Mesenchymal stem cell (in vitro differentiated cells and primary cell): Measurements from ENCODE around the gene LYSMD3.

Source experiments
- DNase-seq: peaks from one replicate; pipeline ENCODE4 v3.0.0-alpha.2; 2013
- H2AFZ ChIP-seq: one replicate; pipeline ENCODE4 v1.6.1; 2013; ENCODE audit warnings: low read depth, mild to moderate bottlenecking, control low read depth, inconsistent platforms, low read length, moderate library complexity
- H2AK5ac ChIP-seq: 2 replicates; pipeline ENCODE4 v1.6.1; 2013; ENCODE audit warnings: low read length, moderate library complexity, mild to moderate bottlenecking, inconsistent platforms; ENCODE audit not compliant: severe bottlenecking
- H2BK120ac ChIP-seq: one replicate; pipeline ENCODE4 v1.6.1; 2013; ENCODE audit warnings: low read depth, mild to moderate bottlenecking, inconsistent platforms, low read length, moderate library complexity
- H2BK12ac ChIP-seq, 2 experiments: one replicate each; pipeline ENCODE4 v1.6.1; 2013; ENCODE audit warnings: inconsistent platforms in 2 of 2, low read length in 2 of 2, mild to moderate bottlenecking in 2 of 2, moderate library complexity in 2 of 2, control low read depth in 1 of 2
- H2BK15ac ChIP-seq: one replicate; pipeline ENCODE4 v1.6.1; 2013; ENCODE audit warnings: mild to moderate bottlenecking, low read depth, inconsistent platforms; ENCODE audit not compliant: poor library complexity, severe bottlenecking
- H2BK5ac ChIP-seq: 2 replicates; pipeline ENCODE4 v1.6.1; 2013; ENCODE audit warnings: low read depth, mild to moderate bottlenecking, low read length, control low read depth, inconsistent platforms; ENCODE audit not compliant: poor library complexity, severe bottlenecking
- H3K14ac ChIP-seq, 2 experiments: one replicate each; pipeline ENCODE4 v1.6.1; 2013; ENCODE audit warnings: inconsistent platforms in 2 of 2, low read length in 2 of 2, control low read depth in 1 of 2, mild to moderate bottlenecking in 1 of 2, moderate library complexity in 1 of 2
- H3K18ac ChIP-seq, 2 experiments: one replicate each; pipeline ENCODE4 v1.6.1; 2013; ENCODE audit warnings: inconsistent platforms in 2 of 2, low read length in 2 of 2, control low read depth in 1 of 2, low read depth in 1 of 2, mild to moderate bottlenecking in 1 of 2
- H3K23ac ChIP-seq, 2 experiments: one replicate each; pipeline ENCODE4 v1.6.1; 2013; ENCODE audit warnings: inconsistent platforms in 2 of 2, low read length in 2 of 2, mild to moderate bottlenecking in 2 of 2, moderate library complexity in 2 of 2, control low read depth in 1 of 2
- H3K27ac ChIP-seq: 2 replicates; pipeline ENCODE4 v1.5.1; 2013; ENCODE audit warnings: mild to moderate bottlenecking, moderate library complexity, low read length, control low read depth, inconsistent platforms; ENCODE audit not compliant: poor library complexity, severe bottlenecking
- H3K27me3 ChIP-seq, 2 experiments: 2 replicates each; pipeline versions ENCODE4 v1.6.1 to v1.7.0; 2013; ENCODE audit warnings: low read length in 2 of 2, mild to moderate bottlenecking in 2 of 2, moderate library complexity in 2 of 2, control low read depth in 1 of 2, inconsistent platforms in 1 of 2; ENCODE audit not compliant: control insufficient read depth in 1 of 2, insufficient read depth in 1 of 2
- H3K36me3 ChIP-seq, 2 experiments: 2 replicates each; pipeline versions ENCODE4 v1.6.1 to v1.7.0; 2013; ENCODE audit warnings: low read length in 2 of 2, control low read depth in 1 of 2, inconsistent platforms in 1 of 2, low read depth in 1 of 2, mild to moderate bottlenecking in 1 of 2; ENCODE audit not compliant: insufficient read depth in 2 of 2, control insufficient read depth in 1 of 2
- H3K4ac ChIP-seq, 2 experiments: one replicate each; pipeline ENCODE4 v1.6.1; 2013; ENCODE audit warnings: inconsistent platforms in 2 of 2, low read length in 2 of 2, mild to moderate bottlenecking in 2 of 2, moderate library complexity in 2 of 2, control low read depth in 1 of 2, low read depth in 1 of 2
- H3K4me1 ChIP-seq: 2 replicates; pipeline ENCODE4 v1.6.1; 2013; ENCODE audit warnings: low read depth, low read length, control low read depth; ENCODE audit not compliant: control insufficient read depth, insufficient read depth
- H3K4me2 ChIP-seq: 2 replicates; pipeline ENCODE4 v1.6.1; 2013; ENCODE audit warnings: low read length, mild to moderate bottlenecking, inconsistent platforms; ENCODE audit not compliant: poor library complexity, severe bottlenecking
- H3K4me3 ChIP-seq, 2 experiments: 2 replicates each; pipeline versions ENCODE4 v1.5.1 to v1.7.0; 2013; ENCODE audit warnings: low read length in 2 of 2, mild to moderate bottlenecking in 2 of 2, control low read depth in 1 of 2, low read depth in 1 of 2; ENCODE audit not compliant: insufficient read depth in 1 of 2
- H3K79me1 ChIP-seq: replicated peaks from 2 replicates; pipeline ENCODE4 v1.6.1; 2013; ENCODE audit warnings: mild to moderate bottlenecking, control low read depth, low read length, inconsistent platforms; ENCODE audit not compliant: poor library complexity, severe bottlenecking
- H3K9ac ChIP-seq: 2 replicates; pipeline ENCODE4 v1.7.0; 2013; ENCODE audit warnings: mild to moderate bottlenecking, low read length, moderate library complexity
- H3K9me3 ChIP-seq: 2 replicates; pipeline ENCODE4 v1.7.0; 2013; ENCODE audit warnings: mild to moderate bottlenecking, low read length; ENCODE audit not compliant: control insufficient read depth
- H4K8ac ChIP-seq: one replicate; pipeline ENCODE4 v1.6.1; 2013; ENCODE audit warnings: inconsistent platforms, mild to moderate bottlenecking, low read length, moderate library complexity
- H4K91ac ChIP-seq: one replicate; pipeline ENCODE4 v1.6.1; 2013; ENCODE audit warnings: mild to moderate bottlenecking, low read length, inconsistent platforms
- WGBS: methylation state at CpG from one replicate; pipeline ENCODE4 v1.1.7; 2013; ENCODE audit warnings: mixed read lengths; 5-methylcytosine and 5-hydroxymethylcytosine counted together

LYSMD3 gene

GRCh38 chr5:90557871-90558270 is 28.5 kb upstream of the LYSMD3 start:
- Histone ChIP-seq H2BK15ac (no peak overlapping the region), H3K4me2 (no peak overlapping the region), H4K8ac (no peak overlapping the region), H3K27ac (no peak overlapping the region), H3K79me1 (no peaks in the 10 kb centered on the region), H2AK5ac (no peak overlapping the region), H3K36me3 (no peaks in the 10 kb centered on the region), H4K91ac (no peak overlapping the region), H3K14ac (no peak overlapping the region), H2BK5ac (no peak overlapping the region), H3K27me3 (peaks cover 45 to 76% of the 10 kb centered on the region in 2 experiments), H3K4me3 (peak overlapping the region in 1 of 2 experiments; percentile 72), H3K18ac (no peak overlapping the region), H3K9ac (no peak overlapping the region), H3K4ac (no peak overlapping the region), H3K23ac (no peak overlapping the region), H2BK120ac (no peak overlapping the region), H2BK12ac (no peak overlapping the region), H3K4me1 (peaks cover 8% of the 10 kb centered on the region), H3K9me3 (no peaks in the 10 kb centered on the region), H2AFZ (no peak overlapping the region)
- WGBS, result 3% methylated on average over 2 of the region's 3 CpGs
- no peak for DNase-seq

GRCh38 chr5:90557391-90557790 is 28.0 kb upstream of the LYSMD3 start:
- H2AFZ ChIP-seq, result no peak overlapping the region
- no peak overlapping the region for H3K4me3 ChIP-seq
- H3K23ac ChIP-seq, result no peak overlapping the region
- H4K91ac ChIP-seq, result no peak overlapping the region
- no peaks in the 10 kb centered on the region for H3K9me3 ChIP-seq
- H3K27ac ChIP-seq, result no peak overlapping the region
- H2BK12ac ChIP-seq, result no peak overlapping the region
- H3K4me1 ChIP-seq, result peaks cover 8% of the 10 kb centered on the region
- 7% methylated on average over 7 of the region's 9 CpGs for WGBS
- no peak overlapping the region for H3K4ac ChIP-seq
- no peak overlapping the region for H2BK5ac ChIP-seq
- no peaks in the 10 kb centered on the region for H3K36me3 ChIP-seq
- no peak overlapping the region for H3K9ac ChIP-seq
- peaks cover 48 to 81% of the 10 kb centered on the region in 2 experiments for H3K27me3 ChIP-seq
- no peaks in the 10 kb centered on the region for H3K79me1 ChIP-seq
- no peak overlapping the region for H3K4me2 ChIP-seq
- no peak overlapping the region for H3K14ac ChIP-seq
- H2BK120ac ChIP-seq, result no peak overlapping the region
- peak; percentile 4 for DNase-seq
- no peak overlapping the region for H2AK5ac ChIP-seq
- no peak overlapping the region for H2BK15ac ChIP-seq
- H3K18ac ChIP-seq, result no peak overlapping the region
- no peak overlapping the region for H4K8ac ChIP-seq

- Histone ChIP-seq H3K27ac (no peak overlapping the region), H2AK5ac (no peak overlapping the region), H2BK15ac (no peak overlapping the region), H3K36me3 (no peaks in the 10 kb centered on the region), H4K91ac (no peak overlapping the region), H3K23ac (no peak overlapping the region), H3K4me2 (no peak overlapping the region), H3K18ac (no peak overlapping the region), H3K4me3 (no peak overlapping the region), H3K9ac (no peak overlapping the region), H3K14ac (no peak overlapping the region), H2AFZ (no peak overlapping the region), H3K9me3 (no peaks in the 10 kb centered on the region), H3K4ac (no peak overlapping the region), H2BK5ac (no peak overlapping the region), H4K8ac (no peak overlapping the region), H3K79me1 (no peaks in the 10 kb centered on the region), H3K4me1 (peaks cover 8% of the 10 kb centered on the region), H2BK12ac (no peak overlapping the region), H2BK120ac (no peak overlapping the region), H3K27me3 (peaks cover 49 to 79% of the 10 kb centered on the region in 2 experiments)
- DNase-seq, result no peak
Measured at GRCh38 chr5:90555666-90556065, 26.3 kb upstream of the LYSMD3 start.

GRCh38 chr5:90554358-90555006 is 25.1 kb upstream of the LYSMD3 start:
- Histone ChIP-seq H4K91ac (no peak overlapping the region), H3K4me2 (no peak overlapping the region), H2BK120ac (no peak overlapping the region), H2BK15ac (no peak overlapping the region), H3K9me3 (no peaks in the 10 kb centered on the region), H2AFZ (no peak overlapping the region), H3K14ac (no peak overlapping the region), H2BK12ac (no peak overlapping the region), H3K18ac (no peak overlapping the region), H2AK5ac (no peak overlapping the region), H3K4me1 (peaks cover 8% of the 10 kb centered on the region), H4K8ac (no peak overlapping the region), H2BK5ac (no peak overlapping the region), H3K36me3 (no peaks in the 10 kb centered on the region), H3K27ac (no peak overlapping the region), H3K4ac (no peak overlapping the region), H3K23ac (no peak overlapping the region), H3K79me1 (no peaks in the 10 kb centered on the region), H3K27me3 (peaks cover 49 to 67% of the 10 kb centered on the region in 2 experiments), H3K4me3 (no peak overlapping the region), H3K9ac (no peak overlapping the region)
- WGBS, result 80% methylated on average over 3 of the region's 4 CpGs
- no peak for DNase-seq
